ENCODE measurements around the gene POLR3A.

Gene POLR3A

DNA sequence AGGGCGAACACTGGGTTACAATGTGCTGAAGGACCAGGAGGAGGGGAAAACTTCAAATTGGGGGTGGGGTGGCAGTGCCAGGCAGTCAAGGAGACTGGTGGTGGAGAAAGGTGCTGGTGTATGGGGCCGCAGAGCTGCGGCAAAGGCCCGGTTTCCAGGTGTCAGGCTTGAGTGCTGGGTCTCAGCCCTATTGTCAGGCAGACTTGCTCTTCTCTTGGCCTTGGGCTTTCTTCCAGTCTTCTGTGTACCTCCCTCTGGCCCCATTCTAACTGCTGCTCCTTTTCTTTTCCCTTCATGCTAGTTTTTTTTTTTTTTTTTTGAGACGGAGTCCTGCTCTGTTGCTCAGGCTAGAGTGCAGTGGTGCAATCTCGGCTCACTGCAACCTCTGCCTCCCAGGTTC lies 51.0 kb downstream of the POLR3A start:
- no peak overlapping the region for H3K4me3 ChIP-seq (ENCODE audit: low read depth, low read length)
- TF ChIP-seq, protein P1, sequence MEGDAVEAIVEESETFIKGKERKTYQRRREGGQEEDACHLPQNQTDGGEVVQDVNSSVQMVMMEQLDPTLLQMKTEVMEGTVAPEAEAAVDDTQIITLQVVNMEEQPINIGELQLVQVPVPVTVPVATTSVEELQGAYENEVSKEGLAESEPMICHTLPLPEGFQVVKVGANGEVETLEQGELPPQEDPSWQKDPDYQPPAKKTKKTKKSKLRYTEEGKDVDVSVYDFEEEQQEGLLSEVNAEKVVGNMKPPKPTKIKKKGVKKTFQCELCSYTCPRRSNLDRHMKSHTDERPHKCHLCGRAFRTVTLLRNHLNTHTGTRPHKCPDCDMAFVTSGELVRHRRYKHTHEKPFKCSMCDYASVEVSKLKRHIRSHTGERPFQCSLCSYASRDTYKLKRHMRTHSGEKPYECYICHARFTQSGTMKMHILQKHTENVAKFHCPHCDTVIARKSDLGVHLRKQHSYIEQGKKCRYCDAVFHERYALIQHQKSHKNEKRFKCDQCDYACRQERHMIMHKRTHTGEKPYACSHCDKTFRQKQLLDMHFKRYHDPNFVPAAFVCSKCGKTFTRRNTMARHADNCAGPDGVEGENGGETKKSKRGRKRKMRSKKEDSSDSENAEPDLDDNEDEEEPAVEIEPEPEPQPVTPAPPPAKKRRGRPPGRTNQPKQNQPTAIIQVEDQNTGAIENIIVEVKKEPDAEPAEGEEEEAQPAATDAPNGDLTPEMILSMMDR (IDR thresholded peaks at IDR 0.05; ENCODE audit: low read depth, low read length): no peak

DNA sequence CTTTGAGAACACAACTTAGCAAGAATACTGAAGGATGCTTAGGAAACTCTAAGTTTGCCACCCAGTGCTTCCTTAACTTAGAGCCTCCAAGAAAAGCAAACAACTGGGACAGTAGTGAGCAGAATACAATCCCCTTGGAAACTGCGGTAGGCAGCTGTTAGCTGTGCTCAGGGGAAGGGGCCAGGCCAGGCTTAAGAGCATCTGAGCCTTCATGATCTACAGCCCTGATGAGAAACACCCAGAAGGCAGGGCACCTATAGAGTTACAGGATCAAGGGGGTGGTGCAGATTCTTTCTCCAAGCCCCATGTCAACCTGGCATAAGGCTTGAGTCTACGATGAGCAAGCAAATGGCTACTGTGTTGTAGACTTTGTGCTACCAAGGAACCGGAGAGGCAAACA lies 51.4 kb downstream of the POLR3A start:
- H3K4me3 ChIP-seq (ENCODE audit: low read depth, low read length): no peak overlapping the region
- TF ChIP-seq, protein P1 (IDR thresholded peaks at IDR 0.05; ENCODE audit: low read depth, low read length): no peak

- TF ChIP-seq, protein P1 (IDR thresholded peaks at IDR 0.05; ENCODE audit: low read depth, low read length): no peak
- no peak overlapping the region for H3K4me3 ChIP-seq (ENCODE audit: low read depth, low read length)
Observed at GRCh38 chr10:77977016-77977415, 52.3 kb downstream of the POLR3A start.

GRCh38 chr10:77975086-77975666 lies 54.1 kb downstream of the POLR3A start:
- no peak overlapping the region for H3K4me3 ChIP-seq (ENCODE audit: low read depth, low read length)
- TF ChIP-seq, protein P1 (IDR thresholded peaks at IDR 0.05; ENCODE audit: low read depth, low read length): no peak

DNA sequence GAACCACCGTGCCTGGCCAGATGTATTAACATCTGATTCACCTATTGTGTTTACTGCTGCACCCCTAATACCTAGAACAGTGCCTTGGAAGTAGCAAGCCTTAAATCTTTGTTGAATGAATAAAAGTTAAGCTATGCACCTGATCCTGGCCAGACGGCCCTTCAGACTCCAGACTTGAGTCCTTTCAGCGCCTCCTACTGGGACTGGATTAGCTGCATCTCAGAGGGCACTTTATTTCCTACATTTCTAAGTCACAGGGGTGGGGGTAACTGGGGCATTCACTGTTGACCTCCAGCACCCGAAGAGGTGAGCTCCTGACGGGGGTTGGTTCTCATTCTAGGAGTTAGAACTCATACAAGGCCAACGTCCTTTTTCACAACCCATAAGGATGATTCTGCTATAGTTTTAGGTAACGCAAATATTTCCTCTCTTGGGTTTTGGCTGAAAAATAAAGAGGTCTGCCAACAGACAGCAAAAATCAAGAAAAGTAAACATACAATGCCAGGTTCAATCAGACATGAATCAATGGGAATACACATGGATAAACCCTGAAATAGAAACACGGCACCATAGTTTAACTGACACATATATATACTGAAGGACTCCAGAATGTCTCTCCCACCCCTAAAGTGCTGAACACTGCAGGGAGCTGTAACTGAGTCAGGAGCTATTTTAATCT lies 54.8 kb downstream of the POLR3A start:
- TF ChIP-seq, protein P1 (IDR thresholded peaks at IDR 0.05; ENCODE audit: low read depth, low read length): peak; percentile 51
- H3K4me3 ChIP-seq (ENCODE audit: low read depth, low read length): no peak overlapping the region

- TF ChIP-seq, protein P1 (IDR thresholded peaks at IDR 0.05; ENCODE audit: low read depth, low read length): no peak
- no peak overlapping the region for H3K4me3 ChIP-seq (ENCODE audit: low read depth, low read length)
Observed at GRCh38 chr10:77973276-77973675, 56.0 kb downstream of the POLR3A start.

- TF ChIP-seq, protein P1 (IDR thresholded peaks at IDR 0.05; ENCODE audit: low read depth, low read length): no peak
- no peak overlapping the region for H3K4me3 ChIP-seq (ENCODE audit: low read depth, low read length)
Observed at GRCh38 chr10:77972148-77972547, 57.2 kb downstream of the POLR3A start.

All from WI38 (cell line).